HEK293T (cell line): ENCODE results near the gene TTLL7.

Source experiments
- BHLHE40 ChIP-seq: fragments of 450-650 bp; IDR thresholded peaks from 2 replicates; pipeline ENCODE4 v1.6.1; 2016; ENCODE audit warnings: mild to moderate bottlenecking, moderate library complexity, borderline replicate concordance
- FOXA1 ChIP-seq: fragments of 450-650 bp; IDR thresholded peaks from 2 replicates; pipeline ENCODE4 v1.6.1; 2016; ENCODE audit warnings: mild to moderate bottlenecking
- FOXM1 ChIP-seq: fragments of 450-650 bp; IDR thresholded peaks from 2 replicates; pipeline ENCODE4 v1.6.1; 2017; ENCODE audit warnings: mild to moderate bottlenecking, borderline replicate concordance
- L3MBTL2 ChIP-seq: fragments of 450-650 bp; conservative IDR thresholded peaks from 2 replicates; pipeline ENCODE4 v1.6.1; 2016; ENCODE audit warnings: mild to moderate bottlenecking
- SP1 ChIP-seq: fragments of 450-650 bp; IDR thresholded peaks from 2 replicates; pipeline ENCODE4 v1.6.1; 2017
- SUZ12 ChIP-seq: fragments of 450-650 bp; IDR thresholded peaks from 2 replicates; pipeline ENCODE4 v1.6.1; 2016; ENCODE audit warnings: mild to moderate bottlenecking

DNA sequence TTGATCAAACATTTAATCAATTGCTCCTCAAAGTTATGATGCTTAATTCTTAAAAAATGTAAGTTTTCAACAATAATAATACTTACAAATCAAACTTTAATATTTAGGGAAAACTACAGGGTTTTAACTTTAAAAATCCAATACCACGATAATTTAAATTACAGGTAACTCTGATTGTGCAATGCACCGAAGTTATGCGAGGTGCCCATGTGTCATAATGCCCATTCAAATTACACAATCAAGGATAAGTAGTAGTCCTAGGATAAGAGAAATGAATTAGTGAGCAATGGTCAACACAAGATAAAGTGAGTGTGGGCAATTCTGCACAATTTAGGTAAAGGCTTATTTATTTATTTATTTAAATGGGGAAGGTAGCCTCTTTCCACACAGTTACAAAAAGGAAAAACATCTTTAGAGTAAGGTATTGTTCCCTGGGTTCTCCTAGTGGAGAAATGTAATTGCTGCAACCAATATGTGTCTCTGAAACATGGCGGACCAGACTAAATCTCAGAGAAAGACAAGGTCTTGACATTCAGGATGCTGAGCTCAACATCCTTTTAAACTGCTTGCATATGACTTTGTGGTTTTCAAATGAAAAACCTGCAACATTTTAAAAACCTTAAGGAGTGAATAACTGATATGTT lies 164.2 kb downstream of the TTLL7 start:
- no peak for TF ChIP-seq BHLHE40
- TF ChIP-seq L3MBTL2 = no peak
- TF ChIP-seq SP1 = no peak
- no peak for TF ChIP-seq FOXM1
- TF ChIP-seq FOXA1 = no peak
- no peak for TF ChIP-seq SUZ12
